HepG2 (cell line): ENCODE data around the gene PLXNB2. TPM values are rescaled to one million over a fixed set of nuclear protein-coding genes. Genes with fewer than 3 reads are reported as not detected.
A peak's percentile ranks its signal among the peaks of the same experiment; 100 is the strongest.

ENCODE experiments used
- HIVEP1 ChIP-seq: sonication (generic); formaldehyde crosslinking; IDR thresholded peaks from 2 replicates; pipeline ENCODE4 v1.4.0; 2020; ENCODE audit warnings: mild to moderate bottlenecking, missing genetic modification reagents
- MIER3 ChIP-seq: IDR thresholded peaks from 2 replicates; pipeline ENCODE4 v1.6.1; 2016; ENCODE audit warnings: missing compliant biosample characterization, borderline replicate concordance
- RBFOX2 ChIP-seq: fragments of 200-400 bp; formaldehyde crosslinking; IDR thresholded peaks from 2 replicates; pipeline ENCODE4 v1.6.1; 2017; ENCODE audit warnings: low read depth, mild to moderate bottlenecking, low read length
- SETDB1 ChIP-seq: sonication (generic); formaldehyde crosslinking; IDR thresholded peaks from 2 replicates; pipeline ENCODE4 v1.5.1; 2020; ENCODE audit warnings: missing genetic modification reagents, mild to moderate bottlenecking, borderline replicate concordance
- YY1 ChIP-seq: IDR thresholded peaks from 2 replicates; pipeline ENCODE4 v1.6.1; 2011; ENCODE audit warnings: low read length, low read depth, moderate library complexity, mild to moderate bottlenecking; ENCODE audit not compliant: insufficient read depth, insufficient replicate concordance
- ZNF496 ChIP-seq: sonication (generic); formaldehyde crosslinking; IDR thresholded peaks from 2 replicates; pipeline ENCODE4 v1.8.1; 2023; ENCODE audit warnings: mild to moderate bottlenecking, moderate library complexity, missing genetic modification reagents; ENCODE audit not compliant: insufficient replicate concordance
- ZNF550 ChIP-seq: sonication (generic); formaldehyde crosslinking; IDR thresholded peaks from 2 replicates; pipeline ENCODE4 v1.4.0; 2020; ENCODE audit warnings: mild to moderate bottlenecking, missing genetic modification reagents, borderline replicate concordance
- ZSCAN9 ChIP-seq: IDR thresholded peaks from 2 replicates; pipeline ENCODE4 v1.6.1; 2016; ENCODE audit warnings: borderline replicate concordance
- polyA plus RNA-seq, 8 experiments: library from polyadenylated mRNA; depleted of rRNA in 3 of 8; stranded (reverse) in 7 of 8; unstranded in 1 of 8; fragments of >200 nt; fragmentation: Illumina TruSeq in 4 of 8; extraction: Trizol in 4 of 8; gene quantifications; 2 replicates each; pipeline versions ENCODE4 v1.2.1 to v1.2.3, GENCODE V29; 2011 to 2016; ENCODE audit warnings: low read depth in 4 of 8, missing spikeins in 1 of 8, mixed read lengths in 1 of 8; ENCODE audit not compliant: insufficient read depth in 1 of 8
- total RNA-seq, 5 experiments: library from RNA; depleted of rRNA; stranded (reverse); fragments of >200 nt; fragmentation: Illumina TruSeq; extraction: Trizol; gene quantifications; 2 replicates each; pipeline ENCODE4 v1.2.3, GENCODE V29; 2016; ENCODE audit warnings: low read depth in 1 of 5
- TF ChIP-seq, protein P1 (sequence below), 2 experiments: fragments of 450-650 bp in 1 of 2; sonication (generic) in 1 of 2; formaldehyde crosslinking in 1 of 2; IDR thresholded peaks; 2 replicates each; pipeline versions ENCODE4 v1.6.1 to v1.8.0; 2016 to 2022; ENCODE audit warnings: antibody characterized with exemption in 1 of 2, mild to moderate bottlenecking in 1 of 2, missing genetic modification reagents in 1 of 2
- TF ChIP-seq, protein P2 (sequence below): sonication (generic); formaldehyde crosslinking; conservative IDR thresholded peaks from 2 replicates; pipeline ENCODE4 v1.8.1; 2023; ENCODE audit warnings: missing genetic modification reagents
- TF ChIP-seq, protein P3 (sequence below): sonication (generic); formaldehyde crosslinking; IDR thresholded peaks from 2 replicates; pipeline ENCODE4 v1.5.0; 2020; ENCODE audit warnings: mild to moderate bottlenecking, missing genetic modification reagents, borderline replicate concordance

PLXNB2 gene
- total and polyA plus RNA-seq, 2 of the 13 experiments (the other 11 are each of a cell fraction or from before 2014, with no cell fraction given) = 32.6 to 68.9 TPM

DNA sequence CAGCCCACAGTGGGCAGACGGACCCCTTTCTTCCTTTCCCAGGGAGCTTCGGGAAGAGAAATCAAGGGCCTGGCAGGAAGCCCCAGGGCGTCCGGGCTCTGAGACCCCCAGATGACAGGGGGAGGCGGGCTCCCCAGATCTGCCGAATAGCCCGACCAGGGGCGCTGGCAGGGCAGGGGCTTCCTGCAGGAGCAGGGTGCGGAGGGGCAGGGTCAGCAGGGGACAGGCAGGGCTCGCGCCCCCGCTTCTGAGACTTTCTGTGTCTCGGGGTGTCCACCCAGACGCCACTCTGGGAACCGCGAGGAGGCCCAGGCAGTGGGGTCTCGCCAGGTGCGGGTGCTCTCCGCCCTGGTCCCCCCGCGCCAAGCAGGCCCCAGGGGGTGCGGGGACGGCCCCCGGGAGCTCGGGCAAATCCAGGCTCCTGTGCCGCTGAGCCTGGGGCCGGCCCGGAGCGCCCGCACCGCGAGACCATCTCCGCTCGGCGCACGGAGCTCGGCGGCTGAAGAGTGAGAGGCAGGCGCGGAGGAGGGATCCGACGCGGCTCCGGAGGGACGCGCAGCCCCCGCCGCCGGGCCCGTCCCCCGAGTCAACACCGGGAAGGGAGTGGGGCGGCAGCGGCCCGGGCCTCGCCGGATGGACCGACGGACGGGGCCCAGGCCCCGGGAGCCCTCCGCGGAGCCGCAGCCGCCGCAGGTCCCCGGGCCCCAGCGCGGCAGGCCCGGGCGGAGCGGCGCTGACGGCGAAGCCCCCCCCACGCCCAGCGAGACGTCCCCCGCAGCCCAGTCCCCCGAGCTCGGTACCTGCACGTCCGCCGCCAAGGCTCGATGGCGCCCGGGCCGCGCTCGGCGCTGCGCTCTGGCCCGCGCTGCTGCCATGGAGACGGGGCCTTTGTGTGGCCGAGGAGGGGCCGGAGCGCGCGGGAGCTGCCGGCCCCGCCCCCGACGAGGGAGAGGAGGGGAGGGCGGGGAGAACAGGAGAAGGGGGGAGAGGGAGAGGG, at the start of gene PLXNB2 (continued):
- TF ChIP-seq HIVEP1 (CRISPR knock-in tag) (no peak; the same call in 1 of the 2 replicates), SETDB1 (CRISPR knock-in tag) (no peak), RBFOX2 (peak; percentile 62), ZNF496 (no peak), ZSCAN9 (CRISPR knock-in tag) (no peak), MIER3 (CRISPR knock-in tag) (no peak), ZNF550 (CRISPR knock-in tag) (no peak), YY1 (peak; percentile 64)
- TF ChIP-seq, protein P1, sequence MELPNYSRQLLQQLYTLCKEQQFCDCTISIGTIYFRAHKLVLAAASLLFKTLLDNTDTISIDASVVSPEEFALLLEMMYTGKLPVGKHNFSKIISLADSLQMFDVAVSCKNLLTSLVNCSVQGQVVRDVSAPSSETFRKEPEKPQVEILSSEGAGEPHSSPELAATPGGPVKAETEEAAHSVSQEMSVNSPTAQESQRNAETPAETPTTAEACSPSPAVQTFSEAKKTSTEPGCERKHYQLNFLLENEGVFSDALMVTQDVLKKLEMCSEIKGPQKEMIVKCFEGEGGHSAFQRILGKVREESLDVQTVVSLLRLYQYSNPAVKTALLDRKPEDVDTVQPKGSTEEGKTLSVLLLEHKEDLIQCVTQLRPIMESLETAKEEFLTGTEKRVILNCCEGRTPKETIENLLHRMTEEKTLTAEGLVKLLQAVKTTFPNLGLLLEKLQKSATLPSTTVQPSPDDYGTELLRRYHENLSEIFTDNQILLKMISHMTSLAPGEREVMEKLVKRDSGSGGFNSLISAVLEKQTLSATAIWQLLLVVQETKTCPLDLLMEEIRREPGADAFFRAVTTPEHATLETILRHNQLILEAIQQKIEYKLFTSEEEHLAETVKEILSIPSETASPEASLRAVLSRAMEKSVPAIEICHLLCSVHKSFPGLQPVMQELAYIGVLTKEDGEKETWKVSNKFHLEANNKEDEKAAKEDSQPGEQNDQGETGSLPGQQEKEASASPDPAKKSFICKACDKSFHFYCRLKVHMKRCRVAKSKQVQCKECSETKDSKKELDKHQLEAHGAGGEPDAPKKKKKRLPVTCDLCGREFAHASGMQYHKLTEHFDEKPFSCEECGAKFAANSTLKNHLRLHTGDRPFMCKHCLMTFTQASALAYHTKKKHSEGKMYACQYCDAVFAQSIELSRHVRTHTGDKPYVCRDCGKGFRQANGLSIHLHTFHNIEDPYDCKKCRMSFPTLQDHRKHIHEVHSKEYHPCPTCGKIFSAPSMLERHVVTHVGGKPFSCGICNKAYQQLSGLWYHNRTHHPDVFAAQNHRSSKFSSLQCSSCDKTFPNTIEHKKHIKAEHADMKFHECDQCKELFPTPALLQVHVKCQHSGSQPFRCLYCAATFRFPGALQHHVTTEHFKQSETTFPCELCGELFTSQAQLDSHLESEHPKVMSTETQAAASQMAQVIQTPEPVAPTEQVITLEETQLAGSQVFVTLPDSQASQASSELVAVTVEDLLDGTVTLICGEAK (IDR thresholded peaks at IDR 0.05) = no peak
- TF ChIP-seq, protein P1 (CRISPR knock-in tag; IDR thresholded peaks at IDR 0.05) = no peak
- TF ChIP-seq, protein P2, sequence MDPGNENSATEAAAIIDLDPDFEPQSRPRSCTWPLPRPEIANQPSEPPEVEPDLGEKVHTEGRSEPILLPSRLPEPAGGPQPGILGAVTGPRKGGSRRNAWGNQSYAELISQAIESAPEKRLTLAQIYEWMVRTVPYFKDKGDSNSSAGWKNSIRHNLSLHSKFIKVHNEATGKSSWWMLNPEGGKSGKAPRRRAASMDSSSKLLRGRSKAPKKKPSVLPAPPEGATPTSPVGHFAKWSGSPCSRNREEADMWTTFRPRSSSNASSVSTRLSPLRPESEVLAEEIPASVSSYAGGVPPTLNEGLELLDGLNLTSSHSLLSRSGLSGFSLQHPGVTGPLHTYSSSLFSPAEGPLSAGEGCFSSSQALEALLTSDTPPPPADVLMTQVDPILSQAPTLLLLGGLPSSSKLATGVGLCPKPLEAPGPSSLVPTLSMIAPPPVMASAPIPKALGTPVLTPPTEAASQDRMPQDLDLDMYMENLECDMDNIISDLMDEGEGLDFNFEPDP = no peak
- TF ChIP-seq, protein P3, sequence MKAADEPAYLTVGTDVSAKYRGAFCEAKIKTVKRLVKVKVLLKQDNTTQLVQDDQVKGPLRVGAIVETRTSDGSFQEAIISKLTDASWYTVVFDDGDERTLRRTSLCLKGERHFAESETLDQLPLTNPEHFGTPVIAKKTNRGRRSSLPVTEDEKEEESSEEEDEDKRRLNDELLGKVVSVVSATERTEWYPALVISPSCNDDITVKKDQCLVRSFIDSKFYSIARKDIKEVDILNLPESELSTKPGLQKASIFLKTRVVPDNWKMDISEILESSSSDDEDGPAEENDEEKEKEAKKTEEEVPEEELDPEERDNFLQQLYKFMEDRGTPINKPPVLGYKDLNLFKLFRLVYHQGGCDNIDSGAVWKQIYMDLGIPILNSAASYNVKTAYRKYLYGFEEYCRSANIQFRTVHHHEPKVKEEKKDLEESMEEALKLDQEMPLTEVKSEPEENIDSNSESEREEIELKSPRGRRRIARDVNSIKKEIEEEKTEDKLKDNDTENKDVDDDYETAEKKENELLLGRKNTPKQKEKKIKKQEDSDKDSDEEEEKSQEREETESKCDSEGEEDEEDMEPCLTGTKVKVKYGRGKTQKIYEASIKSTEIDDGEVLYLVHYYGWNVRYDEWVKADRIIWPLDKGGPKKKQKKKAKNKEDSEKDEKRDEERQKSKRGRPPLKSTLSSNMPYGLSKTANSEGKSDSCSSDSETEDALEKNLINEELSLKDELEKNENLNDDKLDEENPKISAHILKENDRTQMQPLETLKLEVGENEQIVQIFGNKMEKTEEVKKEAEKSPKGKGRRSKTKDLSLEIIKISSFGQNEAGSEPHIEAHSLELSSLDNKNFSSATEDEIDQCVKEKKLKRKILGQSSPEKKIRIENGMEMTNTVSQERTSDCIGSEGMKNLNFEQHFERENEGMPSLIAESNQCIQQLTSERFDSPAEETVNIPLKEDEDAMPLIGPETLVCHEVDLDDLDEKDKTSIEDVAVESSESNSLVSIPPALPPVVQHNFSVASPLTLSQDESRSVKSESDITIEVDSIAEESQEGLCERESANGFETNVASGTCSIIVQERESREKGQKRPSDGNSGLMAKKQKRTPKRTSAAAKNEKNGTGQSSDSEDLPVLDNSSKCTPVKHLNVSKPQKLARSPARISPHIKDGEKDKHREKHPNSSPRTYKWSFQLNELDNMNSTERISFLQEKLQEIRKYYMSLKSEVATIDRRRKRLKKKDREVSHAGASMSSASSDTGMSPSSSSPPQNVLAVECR (CRISPR knock-in tag) = peak; percentile 59; the same call in 1 of the 2 replicates
